ENCODE data around the gene HEG1.
A peak's percentile ranks its signal among the peaks of the same experiment; 100 is the strongest.

HEG1 gene

DNA sequence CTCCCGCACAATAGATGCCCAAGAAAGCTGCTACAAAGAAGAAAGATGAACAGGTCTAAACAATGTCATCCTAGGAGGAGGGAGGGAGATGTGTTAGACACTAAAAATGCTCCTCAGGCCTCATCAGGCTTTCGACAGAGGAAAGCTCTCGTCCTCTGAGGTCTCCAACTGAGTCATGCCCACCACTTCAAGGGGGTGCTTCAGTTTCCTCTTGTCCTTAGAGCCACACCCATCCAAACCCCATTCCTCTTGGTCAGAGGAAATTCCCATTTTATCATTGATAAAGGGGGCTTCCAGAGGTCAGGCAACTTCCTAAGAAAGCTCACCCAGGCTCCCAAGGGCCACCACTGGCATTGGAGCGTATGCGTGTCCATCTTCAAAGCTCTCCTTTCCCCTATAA is 50.1 kb downstream of the HEG1 start:
- no peaks in the 10 kb centered on the region for H3K9me3 ChIP-seq (ENCODE audit: low read length)
- H3K4me1 ChIP-seq (ENCODE audit: insufficient read depth, low read length) = peaks cover 53% of the 10 kb centered on the region
- H3K36me3 ChIP-seq (ENCODE audit: insufficient read depth, low read length) = peaks cover 75% of the 10 kb centered on the region
- H3K9ac ChIP-seq (ENCODE audit: low read length) = no peak overlapping the region
- H3K27me3 ChIP-seq (ENCODE audit: control insufficient read depth in 1 of 2, insufficient read depth in 2 of 2, low read length in 2 of 2) = no peaks in the 10 kb centered on the region
- H3K4me3 ChIP-seq (ENCODE audit: low read depth in 1 of 2, low read length in 2 of 2) = no peak overlapping the region
- peak overlapping the region; percentile 7 for H3K27ac ChIP-seq (ENCODE audit: low read depth, low read length)

DNA sequence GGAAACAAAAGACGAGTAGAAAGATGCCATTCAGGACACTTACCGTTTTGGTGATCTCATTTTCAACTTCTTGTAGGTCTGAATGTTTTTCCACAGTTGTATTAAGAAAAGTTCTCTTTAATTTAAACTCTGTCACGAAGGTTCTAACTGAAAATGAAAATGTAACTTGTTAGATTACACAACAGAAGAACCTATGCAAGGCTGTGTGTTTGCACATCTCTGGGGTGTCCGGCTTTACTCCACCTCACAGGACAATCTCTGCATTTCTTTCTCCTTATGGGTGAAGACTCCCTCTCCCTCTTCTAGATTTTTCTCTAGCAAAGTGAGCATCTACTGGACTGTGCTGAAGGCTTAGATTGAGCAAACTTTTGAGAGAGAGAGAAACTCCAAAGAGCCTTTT is 50.6 kb downstream of the HEG1 start:
- Histone ChIP-seq H3K9me3 (ENCODE audit: low read length) (no peaks in the 10 kb centered on the region), H3K27ac (ENCODE audit: low read depth, low read length) (peak overlapping the region; percentile 62), H3K4me1 (ENCODE audit: insufficient read depth, low read length) (peaks cover 58% of the 10 kb centered on the region), H3K36me3 (ENCODE audit: insufficient read depth, low read length) (peaks cover 75% of the 10 kb centered on the region), H3K9ac (ENCODE audit: low read length) (no peak overlapping the region), H3K4me3 (ENCODE audit: low read depth in 1 of 2, low read length in 2 of 2) (no peak overlapping the region), H3K27me3 (ENCODE audit: control insufficient read depth in 1 of 2, insufficient read depth in 2 of 2, low read length in 2 of 2) (no peaks in the 10 kb centered on the region)

DNA sequence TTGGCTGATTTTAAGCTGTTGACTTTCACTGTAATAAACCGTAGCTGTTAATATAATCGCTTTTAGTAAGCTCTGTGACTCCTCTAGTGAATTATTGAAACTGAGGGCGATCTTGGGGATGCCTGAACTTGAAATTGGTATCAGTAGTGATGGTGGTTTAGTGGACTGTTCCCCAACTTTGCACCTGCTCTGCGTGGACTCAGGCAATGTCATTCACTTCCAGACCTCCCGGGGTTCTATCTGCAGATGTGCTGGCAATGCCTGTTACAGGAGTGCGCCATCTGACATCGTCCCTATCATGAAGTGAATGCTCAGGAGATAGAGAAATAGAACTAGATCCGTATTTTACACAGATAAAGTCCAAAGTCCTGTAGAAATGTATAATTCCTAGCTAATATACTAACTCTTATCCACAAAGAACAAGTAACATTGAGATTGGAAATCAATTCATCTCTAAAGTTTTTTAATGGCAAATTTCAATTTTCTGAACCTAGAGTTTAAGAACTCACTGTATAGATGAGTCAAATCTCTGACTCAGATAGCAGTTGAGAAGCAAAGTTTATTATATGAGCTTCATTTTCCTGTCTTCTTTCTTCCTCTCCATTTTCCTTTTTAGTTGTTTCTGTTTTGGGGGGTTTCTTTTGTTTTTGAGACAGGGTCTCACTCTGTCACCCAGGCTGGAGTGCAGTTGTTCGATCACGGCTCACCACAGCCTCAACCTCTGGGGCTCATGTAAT is 51.8 kb downstream of the HEG1 start:
- Histone ChIP-seq H3K27me3 (ENCODE audit: control insufficient read depth in 1 of 2, insufficient read depth in 2 of 2, low read length in 2 of 2) (no peaks in the 10 kb centered on the region), H3K9me3 (ENCODE audit: low read length) (no peaks in the 10 kb centered on the region), H3K4me3 (ENCODE audit: low read depth in 1 of 2, low read length in 2 of 2) (no peak overlapping the region), H3K9ac (ENCODE audit: low read length) (peak overlapping the region; percentile 27), H3K4me1 (ENCODE audit: insufficient read depth, low read length) (peaks cover 70% of the 10 kb centered on the region), H3K27ac (ENCODE audit: low read depth, low read length) (peak overlapping the region; percentile 62), H3K36me3 (ENCODE audit: insufficient read depth, low read length) (peaks cover 70% of the 10 kb centered on the region)

DNA sequence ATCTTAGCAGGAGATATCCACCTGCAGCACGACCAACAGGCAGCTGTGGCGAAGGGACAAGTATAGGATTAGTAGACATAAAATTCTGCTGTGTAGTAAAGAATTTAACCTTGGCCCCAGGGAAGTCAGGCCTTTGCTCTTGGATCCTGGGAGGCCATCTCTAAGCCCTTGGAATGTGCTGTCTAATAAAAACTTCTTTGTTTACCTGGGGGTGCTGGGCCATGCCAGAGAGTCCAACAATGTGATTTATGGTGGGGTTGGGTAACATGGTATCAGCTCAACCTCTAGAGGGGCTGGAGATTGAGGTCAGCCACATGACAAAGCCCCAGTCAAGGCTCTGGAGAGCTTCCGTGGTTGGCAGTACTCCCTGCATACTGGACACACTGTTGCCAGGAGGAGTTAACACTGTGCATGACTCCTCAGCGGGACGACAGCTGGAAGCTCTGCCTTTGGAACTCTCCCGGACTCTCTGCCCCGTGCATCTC is 52.4 kb downstream of the HEG1 start:
- no peak overlapping the region for H3K4me3 ChIP-seq (ENCODE audit: low read depth in 1 of 2, low read length in 2 of 2)
- H3K27ac ChIP-seq (ENCODE audit: low read depth, low read length) = peak overlapping the region; percentile 74
- H3K9me3 ChIP-seq (ENCODE audit: low read length) = no peaks in the 10 kb centered on the region
- H3K9ac ChIP-seq (ENCODE audit: low read length) = peak overlapping the region; percentile 27
- H3K36me3 ChIP-seq (ENCODE audit: insufficient read depth, low read length) = peaks cover 69% of the 10 kb centered on the region
- no peaks in the 10 kb centered on the region for H3K27me3 ChIP-seq (ENCODE audit: control insufficient read depth in 1 of 2, insufficient read depth in 2 of 2, low read length in 2 of 2)
- peaks cover 76% of the 10 kb centered on the region for H3K4me1 ChIP-seq (ENCODE audit: insufficient read depth, low read length)

DNA sequence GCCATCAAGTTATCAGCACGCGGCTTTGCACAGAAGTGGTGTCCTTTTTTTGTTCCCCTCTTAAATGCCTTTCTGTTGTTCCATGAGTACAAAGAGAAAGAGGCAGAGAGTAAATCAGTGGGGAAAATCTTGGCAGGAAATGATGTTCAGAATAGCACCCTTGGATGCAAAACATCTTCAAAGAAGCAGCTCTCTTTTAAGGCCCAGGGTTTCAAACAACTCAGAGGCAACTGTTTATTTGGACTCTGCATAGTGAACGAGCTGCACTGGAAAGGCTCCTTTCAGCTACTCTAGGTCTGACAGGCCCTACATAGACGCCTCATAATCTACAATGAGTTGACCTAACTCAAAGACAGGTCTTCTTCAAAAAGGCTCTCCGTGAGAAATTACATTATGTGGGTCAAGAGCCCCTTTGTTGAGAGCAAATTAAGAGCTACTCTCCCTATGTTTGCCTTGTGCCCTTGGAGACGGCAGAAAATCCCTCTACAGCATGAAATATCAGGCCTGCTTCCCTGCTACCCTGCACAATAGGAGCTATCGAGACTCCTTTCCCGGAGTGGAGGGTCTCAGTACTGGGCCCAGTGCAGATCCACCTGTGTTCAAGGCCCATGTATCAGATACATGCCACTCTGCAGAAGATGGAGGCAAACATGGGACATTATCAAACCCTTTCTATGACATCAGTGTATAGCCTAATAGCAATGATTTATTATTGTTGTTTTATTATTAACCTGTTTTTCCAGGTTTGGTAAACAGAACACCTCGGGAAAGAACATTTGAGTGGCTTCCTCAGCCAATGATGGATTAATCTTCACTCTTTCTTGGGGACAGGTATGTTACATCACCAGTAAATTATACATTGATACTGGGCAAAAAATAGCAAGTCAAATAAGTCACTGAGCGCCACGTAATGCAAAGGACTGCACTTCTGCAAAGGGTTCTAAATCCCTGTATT is 53.1 kb downstream of the HEG1 start:
- Histone ChIP-seq H3K9me3 (ENCODE audit: low read length) (no peaks in the 10 kb centered on the region), H3K36me3 (ENCODE audit: insufficient read depth, low read length) (peaks cover 69% of the 10 kb centered on the region), H3K27ac (ENCODE audit: low read depth, low read length) (peak overlapping the region; percentile 74), H3K27me3 (ENCODE audit: control insufficient read depth in 1 of 2, insufficient read depth in 2 of 2, low read length in 2 of 2) (no peaks in the 10 kb centered on the region), H3K4me3 (ENCODE audit: low read depth in 1 of 2, low read length in 2 of 2) (no peak overlapping the region), H3K4me1 (ENCODE audit: insufficient read depth, low read length) (peaks cover 82% of the 10 kb centered on the region), H3K9ac (ENCODE audit: low read length) (no peak overlapping the region)

DNA sequence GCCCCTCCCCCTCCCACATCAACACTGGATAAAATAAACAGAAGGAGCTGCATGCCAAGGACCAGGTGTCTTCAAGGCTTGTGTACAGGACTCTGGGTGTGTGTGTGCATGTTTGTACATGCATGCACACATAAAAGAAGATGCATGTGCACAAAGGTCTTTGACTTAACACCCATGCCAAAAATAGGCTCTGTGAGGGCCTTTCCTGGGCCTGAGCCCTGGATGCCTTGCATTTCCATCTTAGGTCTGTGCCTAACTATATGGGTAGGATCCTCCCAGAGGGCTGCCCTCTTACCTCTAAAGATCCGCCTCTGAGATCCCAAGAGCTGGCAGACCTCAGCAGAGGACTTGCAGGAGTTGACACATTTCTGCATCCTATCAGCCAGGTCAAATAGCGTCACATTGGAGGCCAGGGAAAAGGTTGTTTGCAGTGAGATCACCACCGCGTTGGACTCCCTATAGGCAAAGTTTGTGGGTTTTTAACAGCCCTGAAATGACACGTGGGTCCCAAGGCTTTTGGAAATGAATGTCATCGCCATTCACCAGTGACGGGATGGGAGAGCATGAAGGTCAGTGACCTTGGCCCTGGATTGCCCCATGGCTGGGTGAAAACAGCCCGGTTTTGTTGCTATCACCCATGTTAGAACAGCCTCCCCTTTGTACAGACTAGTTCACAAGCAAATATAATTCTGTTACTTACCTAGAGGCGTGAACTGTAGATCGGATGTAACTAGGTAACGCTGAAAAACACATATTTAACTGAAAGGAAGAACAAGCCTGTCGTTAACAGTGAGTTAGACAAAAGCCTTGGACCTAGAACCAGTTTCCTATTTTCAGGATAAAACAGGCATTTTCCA is 54.0 kb downstream of the HEG1 start:
- H3K9ac ChIP-seq (ENCODE audit: low read length) = no peak overlapping the region
- H3K4me1 ChIP-seq (ENCODE audit: insufficient read depth, low read length) = peaks cover 89% of the 10 kb centered on the region
- peak overlapping the region; percentile 74 for H3K27ac ChIP-seq (ENCODE audit: low read depth, low read length)
- peaks cover 70% of the 10 kb centered on the region for H3K36me3 ChIP-seq (ENCODE audit: insufficient read depth, low read length)
- H3K27me3 ChIP-seq (ENCODE audit: control insufficient read depth in 1 of 2, insufficient read depth in 2 of 2, low read length in 2 of 2) = no peaks in the 10 kb centered on the region
- H3K4me3 ChIP-seq (ENCODE audit: low read depth in 1 of 2, low read length in 2 of 2) = no peak overlapping the region
- H3K9me3 ChIP-seq (ENCODE audit: low read length) = no peaks in the 10 kb centered on the region

DNA sequence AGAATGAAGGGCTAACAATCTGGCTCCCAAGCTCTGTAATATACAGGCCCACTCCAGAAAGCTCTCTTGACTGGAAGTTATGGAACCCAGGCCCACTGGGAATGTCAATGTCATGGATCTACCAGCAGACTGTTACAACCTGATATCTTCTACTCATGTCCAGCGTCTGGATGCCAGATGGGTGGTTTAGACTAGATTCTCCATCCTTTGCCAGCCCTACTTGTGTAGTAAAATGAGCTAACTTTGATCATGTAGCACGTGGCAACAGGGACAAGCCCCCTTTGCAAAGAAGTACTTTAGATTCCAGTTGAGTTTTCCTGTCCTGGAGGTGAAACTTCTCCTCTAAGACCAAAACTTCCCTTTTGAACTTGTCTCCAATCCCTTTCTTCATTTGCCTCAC is 55.1 kb downstream of the HEG1 start:
- peak overlapping the region; percentile 50 for H3K27ac ChIP-seq (ENCODE audit: low read depth, low read length)
- no peak overlapping the region for H3K9ac ChIP-seq (ENCODE audit: low read length)
- H3K36me3 ChIP-seq (ENCODE audit: insufficient read depth, low read length) = peaks cover 67% of the 10 kb centered on the region
- no peak overlapping the region for H3K4me3 ChIP-seq (ENCODE audit: low read depth in 1 of 2, low read length in 2 of 2)
- peaks cover 96% of the 10 kb centered on the region for H3K4me1 ChIP-seq (ENCODE audit: insufficient read depth, low read length)
- H3K27me3 ChIP-seq (ENCODE audit: control insufficient read depth in 1 of 2, insufficient read depth in 2 of 2, low read length in 2 of 2) = no peaks in the 10 kb centered on the region
- no peaks in the 10 kb centered on the region for H3K9me3 ChIP-seq (ENCODE audit: low read length)

DNA sequence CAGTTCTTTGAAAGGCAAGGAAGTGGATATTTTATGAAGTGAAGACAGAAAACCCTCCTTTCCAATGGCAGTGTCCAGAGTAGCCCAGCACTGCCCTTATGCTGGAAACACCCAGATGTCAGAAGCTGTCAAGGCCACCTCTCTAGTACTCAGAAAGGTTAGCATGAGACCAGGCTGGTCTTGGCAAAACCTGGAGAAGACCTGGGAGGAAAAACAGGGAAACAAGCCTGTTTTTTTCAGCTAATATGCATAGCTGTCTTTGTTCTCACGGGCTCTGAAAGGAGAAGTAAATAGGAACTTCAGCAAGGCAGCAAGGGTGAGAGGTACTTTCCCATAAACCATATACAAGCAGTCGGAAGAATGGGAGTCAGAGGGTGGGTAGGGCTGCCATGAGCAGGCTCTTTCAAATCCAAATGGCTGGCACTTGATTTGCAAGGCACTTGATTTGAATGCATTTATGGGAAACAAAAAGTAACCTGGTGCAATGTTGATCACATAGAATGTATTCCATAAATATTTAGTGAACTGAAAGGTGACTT is 55.8 kb downstream of the HEG1 start:
- Histone ChIP-seq H3K9ac (ENCODE audit: low read length) (no peak overlapping the region), H3K27me3 (ENCODE audit: control insufficient read depth in 1 of 2, insufficient read depth in 2 of 2, low read length in 2 of 2) (no peaks in the 10 kb centered on the region), H3K36me3 (ENCODE audit: insufficient read depth, low read length) (peaks cover 67% of the 10 kb centered on the region), H3K27ac (ENCODE audit: low read depth, low read length) (peak overlapping the region; percentile 50), H3K4me1 (ENCODE audit: insufficient read depth, low read length) (peaks cover 96% of the 10 kb centered on the region), H3K4me3 (ENCODE audit: low read depth in 1 of 2, low read length in 2 of 2) (no peak overlapping the region), H3K9me3 (ENCODE audit: low read length) (no peaks in the 10 kb centered on the region)

DNA sequence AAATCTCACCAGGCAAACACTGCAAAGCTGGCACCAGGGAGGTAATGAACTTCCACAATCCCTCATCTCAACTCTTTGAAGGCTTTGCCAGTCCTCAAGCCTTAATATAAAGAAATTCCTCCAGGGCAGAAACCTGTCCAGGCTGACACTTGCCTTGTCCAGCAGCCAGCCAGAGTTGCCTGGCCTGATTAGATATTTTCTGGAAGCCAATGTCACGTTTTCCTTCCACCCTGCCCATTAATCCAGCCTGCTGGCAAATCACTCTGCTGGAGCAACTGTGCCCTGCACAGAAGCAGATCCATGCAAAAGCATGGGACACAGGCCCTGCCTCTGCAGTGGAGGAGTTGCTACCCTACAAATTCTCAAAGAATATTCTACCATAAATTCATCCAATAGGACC is 56.5 kb downstream of the HEG1 start:
- H3K4me1 ChIP-seq (ENCODE audit: insufficient read depth, low read length) = peaks cover 89% of the 10 kb centered on the region
- H3K27me3 ChIP-seq (ENCODE audit: control insufficient read depth in 1 of 2, insufficient read depth in 2 of 2, low read length in 2 of 2) = no peaks in the 10 kb centered on the region
- no peak overlapping the region for H3K4me3 ChIP-seq (ENCODE audit: low read depth in 1 of 2, low read length in 2 of 2)
- H3K9me3 ChIP-seq (ENCODE audit: low read length) = no peaks in the 10 kb centered on the region
- H3K9ac ChIP-seq (ENCODE audit: low read length) = no peak overlapping the region
- peak overlapping the region; percentile 81 for H3K27ac ChIP-seq (ENCODE audit: low read depth, low read length)
- H3K36me3 ChIP-seq (ENCODE audit: insufficient read depth, low read length) = peaks cover 67% of the 10 kb centered on the region

DNA sequence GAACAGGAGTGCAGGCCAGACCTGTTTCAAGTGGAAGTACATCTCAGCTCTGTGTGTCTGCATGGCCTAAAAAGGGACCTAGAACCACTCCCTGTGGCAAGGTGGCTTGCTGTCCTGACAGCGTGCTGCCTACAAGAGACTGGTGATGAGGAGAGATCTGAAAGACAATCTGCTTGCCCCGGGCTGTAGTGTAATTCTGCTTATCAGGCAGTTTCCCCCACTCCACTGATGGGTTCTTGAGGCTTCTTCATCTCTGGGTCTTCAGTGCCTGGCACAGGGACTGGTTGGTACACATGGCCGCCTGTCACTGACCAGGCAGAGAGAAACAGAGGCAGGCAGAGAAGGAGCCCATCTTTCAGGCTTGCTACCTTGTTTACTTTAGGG is 57.6 kb downstream of the HEG1 start:
- Histone ChIP-seq H3K27me3 (ENCODE audit: control insufficient read depth in 1 of 2, insufficient read depth in 2 of 2, low read length in 2 of 2) (no peaks in the 10 kb centered on the region), H3K4me3 (ENCODE audit: low read depth in 1 of 2, low read length in 2 of 2) (no peak overlapping the region), H3K27ac (ENCODE audit: low read depth, low read length) (peak overlapping the region; percentile 81), H3K4me1 (ENCODE audit: insufficient read depth, low read length) (peaks cover 78% of the 10 kb centered on the region), H3K9ac (ENCODE audit: low read length) (no peak overlapping the region), H3K9me3 (ENCODE audit: low read length) (no peaks in the 10 kb centered on the region), H3K36me3 (ENCODE audit: insufficient read depth, low read length) (peaks cover 74% of the 10 kb centered on the region)

All from muscle layer of colon (tissue), 2 donors.